ENCODE data around the gene DOC2B.
"Not testable (repeated sequence)": the region's sequence is repeated elsewhere in the genome, so short reads cannot be mapped to it uniquely, and the experiment has no call there.

DOC2B gene

DNA sequence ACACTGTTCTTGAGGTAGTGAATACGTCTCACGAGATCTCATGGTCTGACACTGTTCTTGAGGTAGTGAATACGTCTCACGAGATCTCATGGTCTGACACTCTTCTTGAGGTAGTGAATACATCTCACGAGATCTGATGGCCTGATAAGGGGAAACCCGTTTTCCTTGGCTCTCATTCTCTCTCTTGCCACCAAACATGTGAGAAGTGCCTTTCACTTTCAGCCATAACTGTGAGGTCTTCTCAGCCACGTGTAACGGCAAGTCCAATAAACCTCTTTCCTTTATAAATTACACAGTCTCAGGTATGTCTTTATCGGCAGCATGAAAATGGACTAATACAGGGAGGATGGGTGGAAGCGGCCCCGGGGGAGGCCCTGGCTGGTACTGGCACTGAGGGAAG, 12.8 kb downstream of the DOC2B start:
- H3K9ac ChIP-seq (ENCODE audit: low read depth, low read length); H3K4me1 ChIP-seq (ENCODE audit: insufficient read depth, low read length); H3K9me3 ChIP-seq (ENCODE audit: control insufficient read depth, insufficient read depth, low read length); H3K36me3 ChIP-seq (ENCODE audit: insufficient read depth, low read length): not testable (repeated sequence)

DNA sequence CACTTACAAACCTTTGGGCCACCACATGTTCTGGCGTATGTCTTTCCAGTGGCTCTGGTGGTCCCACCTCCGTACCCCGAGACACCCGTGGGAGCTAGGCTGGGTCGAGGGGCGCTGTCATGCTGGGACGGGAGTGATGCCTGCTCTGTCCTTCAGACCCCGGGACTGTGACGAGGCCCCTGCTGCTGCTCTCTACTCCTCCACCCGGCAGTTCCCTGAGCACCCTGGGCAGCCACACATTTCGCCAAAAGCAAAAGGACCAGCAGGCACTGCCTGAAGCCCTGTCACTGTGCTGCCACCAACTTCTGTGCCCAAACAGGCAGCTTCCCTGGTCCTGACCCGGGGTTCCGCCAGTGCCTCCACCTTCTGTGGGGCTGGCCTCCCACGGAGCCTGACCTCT, 15.5 kb downstream of the DOC2B start:
- Histone ChIP-seq H3K36me3 (ENCODE audit: insufficient read depth, low read length) (no peaks in the 10 kb centered on the region), H3K9ac (ENCODE audit: low read depth, low read length) (no peak overlapping the region), H3K9me3 (ENCODE audit: control insufficient read depth, insufficient read depth, low read length) (no peaks in the 10 kb centered on the region), H3K4me1 (ENCODE audit: insufficient read depth, low read length) (no peaks in the 10 kb centered on the region)

DNA sequence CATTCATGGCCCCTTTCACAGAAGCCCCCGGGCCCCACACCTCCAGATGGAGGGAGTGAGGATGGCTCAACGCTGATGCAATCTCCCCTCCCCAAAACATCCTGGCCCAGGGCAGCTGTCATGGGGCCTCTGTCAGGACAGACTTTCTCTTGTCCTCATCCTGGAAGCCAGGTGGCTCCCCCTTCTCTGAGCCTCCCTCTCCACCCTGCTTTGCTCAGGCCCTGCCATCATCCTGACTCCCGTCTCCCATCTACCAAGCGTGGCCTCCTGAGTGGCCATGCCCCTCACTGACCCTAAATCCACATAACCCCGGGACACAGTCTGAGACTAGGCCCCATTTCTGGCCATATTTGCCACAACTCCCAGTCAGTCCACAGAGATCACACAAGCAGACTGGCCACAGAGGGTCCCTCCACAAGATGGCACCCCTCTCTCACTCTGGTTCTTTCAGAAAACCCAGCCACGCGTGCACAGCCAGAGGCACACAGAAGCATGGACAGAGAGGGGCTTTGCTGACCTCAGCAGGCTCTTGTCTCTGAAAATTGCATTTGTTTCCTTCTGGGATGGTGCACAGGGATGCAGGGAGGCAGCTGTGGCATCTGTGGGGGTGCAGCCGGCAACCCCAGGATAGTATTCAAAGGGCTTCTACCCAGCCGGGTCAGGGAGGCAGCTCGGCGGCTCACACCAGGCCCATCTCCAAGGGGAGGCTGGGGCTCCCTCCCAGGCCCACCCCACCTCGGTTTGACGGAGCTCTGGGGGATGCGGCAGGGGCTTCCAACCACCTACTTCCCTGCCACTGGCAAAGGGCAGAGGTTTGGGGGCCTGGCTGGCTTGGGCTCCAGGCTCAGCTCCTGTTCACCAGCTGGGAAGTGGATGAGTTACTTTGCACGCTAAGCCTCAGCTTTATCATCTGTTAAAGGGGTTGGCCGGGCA, 16.9 kb downstream of the DOC2B start:
- no peaks in the 10 kb centered on the region for H3K4me1 ChIP-seq (ENCODE audit: insufficient read depth, low read length)
- no peaks in the 10 kb centered on the region for H3K9me3 ChIP-seq (ENCODE audit: control insufficient read depth, insufficient read depth, low read length)
- no peak overlapping the region for H3K9ac ChIP-seq (ENCODE audit: low read depth, low read length)
- no peaks in the 10 kb centered on the region for H3K36me3 ChIP-seq (ENCODE audit: insufficient read depth, low read length)

DNA sequence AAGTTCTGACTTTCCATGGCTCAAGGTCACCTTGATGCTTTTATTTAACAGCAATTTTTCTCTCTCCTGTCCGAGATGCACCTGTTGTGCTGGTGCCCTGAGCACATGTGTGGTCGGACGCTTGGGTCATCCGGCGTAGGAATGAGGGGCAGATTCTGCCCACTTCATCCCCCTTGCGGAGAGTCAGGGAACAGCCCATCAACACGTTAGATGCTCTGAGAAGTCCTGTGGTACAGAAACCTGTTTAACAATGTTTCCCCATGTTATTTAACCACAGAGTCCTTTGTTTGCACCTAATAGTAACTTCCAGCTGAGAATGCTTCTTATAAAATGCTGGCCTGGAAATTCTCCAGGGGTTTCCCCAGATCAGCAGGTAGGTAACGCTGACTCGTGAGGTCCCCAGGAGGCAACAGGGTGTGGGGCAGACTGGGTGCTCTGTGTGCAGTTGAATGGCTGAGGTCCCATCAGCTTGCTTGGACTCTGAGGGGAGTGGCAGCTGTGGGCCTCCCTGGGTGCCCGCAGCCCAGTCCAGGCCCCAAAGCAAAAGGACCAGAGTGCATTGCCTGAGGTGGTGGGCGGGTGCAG, 17.8 kb downstream of the DOC2B start:
- H3K9ac ChIP-seq (ENCODE audit: low read depth, low read length): no peak overlapping the region

DNA sequence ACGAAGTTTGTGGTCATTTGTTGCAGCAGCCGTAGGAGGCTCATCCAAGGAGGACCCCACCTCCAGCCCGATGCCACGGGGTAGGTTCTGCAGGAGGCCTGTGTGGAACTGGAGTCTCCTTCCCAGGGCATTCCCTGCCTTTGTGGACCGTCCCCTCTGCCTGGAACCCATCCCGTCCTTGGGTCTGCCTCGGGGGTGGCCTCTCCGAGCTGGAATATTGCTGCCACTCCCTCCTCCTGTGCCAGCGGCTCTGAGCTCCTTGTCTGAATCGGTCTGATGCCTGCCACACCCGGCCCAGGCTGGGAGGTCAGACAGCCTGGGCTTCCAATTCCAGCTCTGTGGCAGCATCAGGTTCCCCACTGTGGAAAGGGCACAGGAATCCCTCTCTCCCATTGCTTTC, 18.8 kb downstream of the DOC2B start:
- Histone ChIP-seq H3K9ac (ENCODE audit: low read depth, low read length) (no peak overlapping the region), H3K9me3 (ENCODE audit: control insufficient read depth, insufficient read depth, low read length) (no peaks in the 10 kb centered on the region), H3K36me3 (ENCODE audit: insufficient read depth, low read length) (no peaks in the 10 kb centered on the region), H3K4me1 (ENCODE audit: insufficient read depth, low read length) (no peaks in the 10 kb centered on the region)

More for the DNA sequence above, 17.8 kb downstream of the DOC2B start:
- H3K4me1 ChIP-seq (ENCODE audit: insufficient read depth, low read length): no peaks in the 10 kb centered on the region
- no peaks in the 10 kb centered on the region for H3K36me3 ChIP-seq (ENCODE audit: insufficient read depth, low read length)
- no peaks in the 10 kb centered on the region for H3K9me3 ChIP-seq (ENCODE audit: control insufficient read depth, insufficient read depth, low read length)

DNA sequence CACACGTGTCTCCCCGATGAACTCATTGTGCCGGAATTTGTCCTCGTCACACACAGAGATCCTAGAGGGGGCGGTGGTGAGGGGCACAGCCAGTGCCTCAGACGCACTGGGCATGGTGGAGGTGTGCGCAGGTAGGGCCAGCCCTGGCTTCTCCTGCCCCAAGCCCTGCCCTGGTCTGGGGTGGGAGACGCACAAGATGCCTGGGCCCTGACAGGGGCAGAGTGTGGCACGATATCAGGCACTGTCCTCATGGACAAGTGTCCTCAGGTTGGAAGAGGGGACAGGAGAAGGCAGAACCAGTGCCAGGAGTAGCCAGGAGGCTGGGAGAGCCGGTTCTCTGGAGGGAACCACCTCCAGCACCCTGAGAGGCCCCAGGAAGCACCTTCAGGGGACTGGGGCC, 20.0 kb downstream of the DOC2B start:
- no peaks in the 10 kb centered on the region for H3K9me3 ChIP-seq (ENCODE audit: control insufficient read depth, insufficient read depth, low read length)
- no peaks in the 10 kb centered on the region for H3K36me3 ChIP-seq (ENCODE audit: insufficient read depth, low read length)
- H3K4me1 ChIP-seq (ENCODE audit: insufficient read depth, low read length): no peaks in the 10 kb centered on the region
- H3K9ac ChIP-seq (ENCODE audit: low read depth, low read length): no peak overlapping the region

DNA sequence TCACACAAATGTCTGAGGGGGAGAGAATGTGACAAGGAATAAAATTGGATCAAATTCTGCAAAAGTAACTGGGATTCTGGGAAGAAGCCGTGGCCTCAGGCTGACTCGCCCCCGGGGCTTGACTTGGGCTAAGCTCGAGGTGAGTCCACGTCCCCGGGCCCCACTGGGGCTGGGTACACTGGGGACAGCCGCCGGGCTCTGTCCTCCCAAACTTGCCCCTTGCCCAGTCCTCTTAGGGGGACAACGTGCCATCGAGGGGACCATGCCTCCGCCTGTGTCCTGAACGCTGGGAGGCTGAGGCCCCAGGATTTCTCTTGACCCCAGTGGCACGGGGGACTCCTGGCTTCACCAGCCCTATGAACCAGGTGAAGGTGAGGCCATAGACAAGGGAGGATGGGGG, 21.1 kb downstream of the DOC2B start:
- Histone ChIP-seq H3K4me1 (ENCODE audit: insufficient read depth, low read length) (no peaks in the 10 kb centered on the region), H3K9me3 (ENCODE audit: control insufficient read depth, insufficient read depth, low read length) (no peaks in the 10 kb centered on the region), H3K36me3 (ENCODE audit: insufficient read depth, low read length) (no peaks in the 10 kb centered on the region), H3K9ac (ENCODE audit: low read depth, low read length) (no peak overlapping the region)

DNA sequence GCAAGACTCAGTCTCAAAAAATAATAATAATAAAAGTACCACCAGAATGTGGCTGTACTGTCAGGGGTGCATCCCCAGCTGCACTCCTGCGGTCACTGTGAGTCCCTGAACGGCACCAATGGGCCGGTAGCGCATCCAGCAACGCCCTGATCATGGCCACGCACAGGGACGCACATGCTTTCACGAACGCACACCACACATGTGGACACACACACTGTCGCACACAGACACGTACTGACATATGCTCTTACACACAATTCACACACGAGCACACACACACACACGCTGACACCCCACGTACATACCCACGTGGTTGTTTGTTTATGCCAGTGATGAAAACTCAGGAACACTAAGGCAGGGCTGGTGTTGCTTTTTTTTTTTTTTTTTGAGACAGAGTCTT, 21.8 kb downstream of the DOC2B start:
- Histone ChIP-seq H3K9ac (ENCODE audit: low read depth, low read length) (no peak overlapping the region), H3K36me3 (ENCODE audit: insufficient read depth, low read length) (no peaks in the 10 kb centered on the region), H3K9me3 (ENCODE audit: control insufficient read depth, insufficient read depth, low read length) (no peaks in the 10 kb centered on the region), H3K4me1 (ENCODE audit: insufficient read depth, low read length) (no peaks in the 10 kb centered on the region)

DNA sequence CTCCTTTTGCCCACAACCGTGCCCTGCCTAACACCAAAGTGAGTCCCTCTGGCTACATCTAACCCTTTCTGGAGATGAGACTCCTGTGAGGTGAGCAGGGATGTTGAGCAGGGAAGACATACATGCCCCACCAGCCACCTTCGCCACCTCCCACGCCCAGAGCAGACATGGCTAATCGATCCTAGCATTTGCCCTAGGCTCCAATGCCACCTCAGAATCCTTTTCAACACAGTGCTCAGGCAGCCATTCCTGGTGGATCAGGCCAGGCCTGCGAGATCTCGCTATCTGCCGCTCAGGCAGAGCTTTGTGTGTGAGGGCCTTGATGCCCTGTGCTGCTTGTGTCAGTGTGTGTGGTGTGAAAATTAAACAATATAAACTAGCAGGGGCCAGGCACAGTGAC, 23.1 kb downstream of the DOC2B start:
- H3K9me3 ChIP-seq (ENCODE audit: control insufficient read depth, insufficient read depth, low read length): no peaks in the 10 kb centered on the region
- no peak overlapping the region for H3K9ac ChIP-seq (ENCODE audit: low read depth, low read length)
- H3K4me1 ChIP-seq (ENCODE audit: insufficient read depth, low read length): no peaks in the 10 kb centered on the region
- no peaks in the 10 kb centered on the region for H3K36me3 ChIP-seq (ENCODE audit: insufficient read depth, low read length)

DNA sequence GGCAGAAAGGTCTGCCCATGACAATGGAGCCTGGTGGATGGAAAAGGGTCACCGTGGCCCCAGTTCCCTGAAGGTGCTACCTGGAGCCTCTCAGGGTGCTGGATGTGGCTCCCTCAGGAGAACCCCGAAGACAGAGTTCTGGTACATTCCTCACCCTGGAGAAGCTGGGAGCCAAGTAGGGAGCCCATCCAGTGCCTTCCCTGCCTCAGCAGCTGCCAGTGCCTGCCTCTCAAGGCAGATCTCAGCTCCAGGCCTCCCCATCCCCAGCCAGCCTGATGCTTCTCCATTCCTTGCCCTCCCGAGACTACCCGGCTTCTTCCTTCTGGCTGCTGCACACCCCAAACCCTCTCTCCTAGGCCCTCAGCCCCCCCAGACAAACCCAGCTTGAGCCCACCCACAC, 23.5 kb downstream of the DOC2B start:
- H3K4me1 ChIP-seq (ENCODE audit: insufficient read depth, low read length): no peaks in the 10 kb centered on the region
- no peaks in the 10 kb centered on the region for H3K36me3 ChIP-seq (ENCODE audit: insufficient read depth, low read length)
- no peak overlapping the region for H3K9ac ChIP-seq (ENCODE audit: low read depth, low read length)
- no peaks in the 10 kb centered on the region for H3K9me3 ChIP-seq (ENCODE audit: control insufficient read depth, insufficient read depth, low read length)

DNA sequence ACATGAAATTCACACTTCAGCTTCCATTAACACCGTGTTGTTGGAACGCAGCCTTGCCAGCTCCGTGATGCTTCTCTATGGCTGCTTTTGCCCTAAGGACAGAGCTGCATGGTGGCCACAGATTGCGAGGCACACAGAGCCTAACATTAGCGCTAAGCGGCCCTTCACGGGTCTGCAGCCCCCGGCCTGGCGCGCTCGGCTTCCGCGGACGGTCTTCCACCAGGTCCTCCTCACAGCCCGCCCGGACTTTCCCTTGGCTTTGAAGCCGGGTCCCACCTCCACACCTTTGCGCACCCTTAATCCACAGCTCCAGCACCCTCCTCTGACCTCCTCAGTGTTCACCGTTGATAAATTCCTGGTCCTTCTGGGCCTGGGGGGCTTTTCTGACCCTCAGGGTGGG, 24.5 kb downstream of the DOC2B start:
- Histone ChIP-seq H3K36me3 (ENCODE audit: insufficient read depth, low read length) (no peaks in the 10 kb centered on the region), H3K4me1 (ENCODE audit: insufficient read depth, low read length) (no peaks in the 10 kb centered on the region), H3K9ac (ENCODE audit: low read depth, low read length) (no peak overlapping the region), H3K9me3 (ENCODE audit: control insufficient read depth, insufficient read depth, low read length) (no peaks in the 10 kb centered on the region)

DNA sequence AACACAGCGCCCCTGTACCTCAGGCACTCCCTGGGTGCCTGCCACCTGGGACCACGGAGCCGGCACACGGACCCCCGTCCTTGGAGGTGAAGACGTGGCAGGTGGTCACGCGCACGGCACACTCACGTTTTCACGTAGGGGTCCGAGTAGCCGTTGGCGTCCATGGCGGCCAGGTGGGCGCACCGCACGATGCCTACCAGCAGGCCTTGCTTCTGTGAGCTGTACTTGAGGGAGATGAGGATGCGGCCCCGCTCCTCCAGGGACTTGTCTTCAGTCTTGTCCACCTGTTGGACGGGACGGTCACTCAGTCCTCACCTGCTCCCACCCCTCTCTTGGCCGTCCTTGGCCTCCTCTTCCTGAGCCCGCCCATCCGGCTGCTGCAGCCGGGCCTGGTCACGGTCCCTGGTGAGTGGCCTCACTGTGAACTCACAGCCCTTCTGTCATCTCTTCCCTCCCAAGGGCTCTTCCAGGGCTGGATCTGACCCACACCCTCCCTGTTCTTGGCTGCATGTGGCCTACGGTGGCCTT, 25.3 kb downstream of the DOC2B start:
- H3K9me3 ChIP-seq (ENCODE audit: control insufficient read depth, insufficient read depth, low read length): no peaks in the 10 kb centered on the region
- no peaks in the 10 kb centered on the region for H3K4me1 ChIP-seq (ENCODE audit: insufficient read depth, low read length)
- H3K9ac ChIP-seq (ENCODE audit: low read depth, low read length): no peak overlapping the region
- H3K36me3 ChIP-seq (ENCODE audit: insufficient read depth, low read length): no peaks in the 10 kb centered on the region

DNA sequence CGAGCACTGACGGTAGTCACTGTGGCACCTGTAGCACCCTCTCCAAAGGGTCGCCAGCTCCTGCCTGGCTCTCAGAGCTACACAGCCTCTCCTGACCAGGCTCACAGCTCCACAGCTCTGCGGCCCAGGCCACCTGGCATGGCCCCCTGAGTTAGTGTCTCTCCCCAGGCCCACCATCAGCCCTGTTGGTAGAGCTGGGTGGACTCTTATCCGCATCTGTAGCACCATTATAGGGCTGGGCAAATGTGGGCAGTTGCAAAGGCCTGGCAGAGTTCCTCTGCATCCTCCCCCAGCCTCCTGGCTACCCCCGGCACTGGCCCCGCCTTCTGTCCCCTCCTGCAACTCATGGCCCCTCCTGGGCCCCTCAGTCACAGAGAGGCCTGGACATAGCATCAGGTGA, 25.9 kb downstream of the DOC2B start:
- no peaks in the 10 kb centered on the region for H3K4me1 ChIP-seq (ENCODE audit: insufficient read depth, low read length)
- H3K9me3 ChIP-seq (ENCODE audit: control insufficient read depth, insufficient read depth, low read length): no peaks in the 10 kb centered on the region
- H3K9ac ChIP-seq (ENCODE audit: low read depth, low read length): no peak overlapping the region
- no peaks in the 10 kb centered on the region for H3K36me3 ChIP-seq (ENCODE audit: insufficient read depth, low read length)

DNA sequence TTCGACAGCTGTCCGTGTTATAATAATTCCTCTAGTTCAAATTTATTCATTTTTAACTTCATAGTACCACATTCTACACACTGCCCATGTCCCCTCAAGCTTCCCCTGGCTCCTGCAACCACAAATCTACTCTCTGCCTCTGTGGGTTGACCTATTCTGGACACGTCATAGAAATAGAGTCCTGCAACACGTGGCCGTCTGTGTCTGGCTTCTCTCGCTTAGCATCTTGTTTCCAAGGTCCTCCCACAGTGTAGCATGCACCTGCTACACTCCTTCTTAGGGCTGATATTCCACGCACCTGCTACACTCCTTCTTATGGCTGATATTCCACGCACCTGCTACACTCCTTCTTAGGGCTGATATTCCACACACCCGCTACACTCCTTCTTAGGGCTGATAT, 27.6 kb downstream of the DOC2B start:
- H3K9me3 ChIP-seq (ENCODE audit: control insufficient read depth, insufficient read depth, low read length): no peaks in the 10 kb centered on the region
- no peaks in the 10 kb centered on the region for H3K36me3 ChIP-seq (ENCODE audit: insufficient read depth, low read length)
- H3K4me1 ChIP-seq (ENCODE audit: insufficient read depth, low read length): no peaks in the 10 kb centered on the region
- H3K9ac ChIP-seq (ENCODE audit: low read depth, low read length): no peak overlapping the region

DNA sequence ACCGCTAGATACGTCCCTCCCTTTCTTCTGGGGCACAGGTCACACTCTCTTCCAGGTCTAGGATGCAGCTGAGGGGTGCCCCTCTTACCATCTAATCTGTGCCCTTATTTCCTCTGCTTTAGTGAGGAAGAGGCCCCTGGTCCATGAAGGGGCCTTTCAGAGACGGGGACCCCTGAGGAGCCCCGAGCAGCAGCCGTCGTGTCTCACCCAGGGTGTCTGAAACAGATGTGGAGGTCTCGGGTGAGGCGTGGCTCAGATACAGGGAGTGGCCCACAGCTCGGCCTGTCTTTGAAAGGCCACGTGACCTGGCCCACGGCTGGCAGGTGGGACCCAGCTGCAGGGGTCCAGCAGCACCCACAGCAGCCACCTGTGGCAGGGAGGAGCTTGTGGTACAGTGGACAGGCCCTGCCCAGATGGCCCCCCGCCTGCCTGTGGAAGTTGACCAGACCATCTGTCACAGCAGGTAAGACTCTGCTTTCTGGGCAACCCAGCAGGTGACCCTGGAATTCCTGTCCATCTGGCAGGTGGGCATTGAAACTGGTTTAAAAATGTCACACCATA, 28.5 kb downstream of the DOC2B start:
- no peaks in the 10 kb centered on the region for H3K4me1 ChIP-seq (ENCODE audit: insufficient read depth, low read length)
- no peaks in the 10 kb centered on the region for H3K36me3 ChIP-seq (ENCODE audit: insufficient read depth, low read length)
- no peaks in the 10 kb centered on the region for H3K9me3 ChIP-seq (ENCODE audit: control insufficient read depth, insufficient read depth, low read length)
- H3K9ac ChIP-seq (ENCODE audit: low read depth, low read length): no peak overlapping the region
